Mesenchymal stem cell (in vitro differentiated cells and primary cell): Measurements from ENCODE around the gene NAP1L4.

Experiments used
- DNase-seq: peaks from one replicate; pipeline ENCODE4 v3.0.0-alpha.2; 2013
- H2AFZ ChIP-seq: one replicate; pipeline ENCODE4 v1.6.1; 2013; ENCODE audit warnings: low read depth, mild to moderate bottlenecking, control low read depth, inconsistent platforms, low read length, moderate library complexity
- H2AK5ac ChIP-seq: 2 replicates; pipeline ENCODE4 v1.6.1; 2013; ENCODE audit warnings: low read length, moderate library complexity, mild to moderate bottlenecking, inconsistent platforms; ENCODE audit not compliant: severe bottlenecking
- H2BK120ac ChIP-seq: one replicate; pipeline ENCODE4 v1.6.1; 2013; ENCODE audit warnings: low read depth, mild to moderate bottlenecking, inconsistent platforms, low read length, moderate library complexity
- H2BK12ac ChIP-seq, 2 experiments: one replicate each; pipeline ENCODE4 v1.6.1; 2013; ENCODE audit warnings: inconsistent platforms in 2 of 2, low read length in 2 of 2, mild to moderate bottlenecking in 2 of 2, moderate library complexity in 2 of 2, control low read depth in 1 of 2
- H2BK15ac ChIP-seq: one replicate; pipeline ENCODE4 v1.6.1; 2013; ENCODE audit warnings: mild to moderate bottlenecking, low read depth, inconsistent platforms; ENCODE audit not compliant: poor library complexity, severe bottlenecking
- H2BK5ac ChIP-seq: 2 replicates; pipeline ENCODE4 v1.6.1; 2013; ENCODE audit warnings: low read depth, mild to moderate bottlenecking, low read length, control low read depth, inconsistent platforms; ENCODE audit not compliant: poor library complexity, severe bottlenecking
- H3K14ac ChIP-seq, 2 experiments: one replicate each; pipeline ENCODE4 v1.6.1; 2013; ENCODE audit warnings: inconsistent platforms in 2 of 2, low read length in 2 of 2, control low read depth in 1 of 2, mild to moderate bottlenecking in 1 of 2, moderate library complexity in 1 of 2
- H3K18ac ChIP-seq, 2 experiments: one replicate each; pipeline ENCODE4 v1.6.1; 2013; ENCODE audit warnings: inconsistent platforms in 2 of 2, low read length in 2 of 2, control low read depth in 1 of 2, low read depth in 1 of 2, mild to moderate bottlenecking in 1 of 2
- H3K23ac ChIP-seq, 2 experiments: one replicate each; pipeline ENCODE4 v1.6.1; 2013; ENCODE audit warnings: inconsistent platforms in 2 of 2, low read length in 2 of 2, mild to moderate bottlenecking in 2 of 2, moderate library complexity in 2 of 2, control low read depth in 1 of 2
- H3K27ac ChIP-seq: 2 replicates; pipeline ENCODE4 v1.5.1; 2013; ENCODE audit warnings: mild to moderate bottlenecking, moderate library complexity, low read length, control low read depth, inconsistent platforms; ENCODE audit not compliant: poor library complexity, severe bottlenecking
- H3K27me3 ChIP-seq, 2 experiments: 2 replicates each; pipeline versions ENCODE4 v1.6.1 to v1.7.0; 2013; ENCODE audit warnings: low read length in 2 of 2, mild to moderate bottlenecking in 2 of 2, moderate library complexity in 2 of 2, control low read depth in 1 of 2, inconsistent platforms in 1 of 2; ENCODE audit not compliant: control insufficient read depth in 1 of 2, insufficient read depth in 1 of 2
- H3K36me3 ChIP-seq, 2 experiments: 2 replicates each; pipeline versions ENCODE4 v1.6.1 to v1.7.0; 2013; ENCODE audit warnings: low read length in 2 of 2, control low read depth in 1 of 2, inconsistent platforms in 1 of 2, low read depth in 1 of 2, mild to moderate bottlenecking in 1 of 2; ENCODE audit not compliant: insufficient read depth in 2 of 2, control insufficient read depth in 1 of 2
- H3K4ac ChIP-seq, 2 experiments: one replicate each; pipeline ENCODE4 v1.6.1; 2013; ENCODE audit warnings: inconsistent platforms in 2 of 2, low read length in 2 of 2, mild to moderate bottlenecking in 2 of 2, moderate library complexity in 2 of 2, control low read depth in 1 of 2, low read depth in 1 of 2
- H3K4me1 ChIP-seq: 2 replicates; pipeline ENCODE4 v1.6.1; 2013; ENCODE audit warnings: low read depth, low read length, control low read depth; ENCODE audit not compliant: control insufficient read depth, insufficient read depth
- H3K4me2 ChIP-seq: 2 replicates; pipeline ENCODE4 v1.6.1; 2013; ENCODE audit warnings: low read length, mild to moderate bottlenecking, inconsistent platforms; ENCODE audit not compliant: poor library complexity, severe bottlenecking
- H3K4me3 ChIP-seq, 2 experiments: 2 replicates each; pipeline versions ENCODE4 v1.5.1 to v1.7.0; 2013; ENCODE audit warnings: low read length in 2 of 2, mild to moderate bottlenecking in 2 of 2, control low read depth in 1 of 2, low read depth in 1 of 2; ENCODE audit not compliant: insufficient read depth in 1 of 2
- H3K79me1 ChIP-seq: replicated peaks from 2 replicates; pipeline ENCODE4 v1.6.1; 2013; ENCODE audit warnings: mild to moderate bottlenecking, control low read depth, low read length, inconsistent platforms; ENCODE audit not compliant: poor library complexity, severe bottlenecking
- H3K9ac ChIP-seq: 2 replicates; pipeline ENCODE4 v1.7.0; 2013; ENCODE audit warnings: mild to moderate bottlenecking, low read length, moderate library complexity
- H3K9me3 ChIP-seq: 2 replicates; pipeline ENCODE4 v1.7.0; 2013; ENCODE audit warnings: mild to moderate bottlenecking, low read length; ENCODE audit not compliant: control insufficient read depth
- H4K8ac ChIP-seq: one replicate; pipeline ENCODE4 v1.6.1; 2013; ENCODE audit warnings: inconsistent platforms, mild to moderate bottlenecking, low read length, moderate library complexity
- H4K91ac ChIP-seq: one replicate; pipeline ENCODE4 v1.6.1; 2013; ENCODE audit warnings: mild to moderate bottlenecking, low read length, inconsistent platforms
- WGBS: methylation state at CpG from one replicate; pipeline ENCODE4 v1.1.7; 2013; ENCODE audit warnings: mixed read lengths; 5-methylcytosine and 5-hydroxymethylcytosine counted together

Gene NAP1L4

GRCh38 chr11:2987881-2988861 is 4.0 kb downstream of the NAP1L4 start:
- peak overlapping the region; percentile 96 for H3K9ac ChIP-seq

GRCh38 chr11:2983908-2984307 is 8.2 kb downstream of the NAP1L4 start:
- Histone ChIP-seq H2BK120ac (no peak overlapping the region), H3K4ac (no peak overlapping the region), H2AFZ (no peak overlapping the region), H4K91ac (no peak overlapping the region), H3K14ac (no peak overlapping the region), H2BK12ac (no peak overlapping the region), H4K8ac (no peak overlapping the region), H3K9ac (no peak overlapping the region), H3K9me3 (no peaks in the 10 kb centered on the region), H3K4me1 (peaks cover 1% of the 10 kb centered on the region), H3K27ac (no peak overlapping the region), H3K79me1 (no peaks in the 10 kb centered on the region), H2AK5ac (no peak overlapping the region), H3K36me3 (peaks cover 8 to 13% of the 10 kb centered on the region in 2 experiments), H3K4me3 (no peak overlapping the region), H3K23ac (no peak overlapping the region), H2BK5ac (no peak overlapping the region), H3K4me2 (no peak overlapping the region), H3K27me3 (no peaks in the 10 kb centered on the region), H2BK15ac (no peak overlapping the region), H3K18ac (no peak overlapping the region)
- DNase-seq, result no peak
- WGBS, result 100% methylated on average over 4 of the region's 4 CpGs

More at GRCh38 chr11:2987881-2988861, 4.0 kb downstream of the NAP1L4 start:
- H2BK15ac ChIP-seq, result no peak overlapping the region
- H3K4me1 ChIP-seq, result peaks cover 3% of the 10 kb centered on the region
- no peak overlapping the region for H2BK5ac ChIP-seq
- H3K36me3 ChIP-seq, result peaks cover 6 to 8% of the 10 kb centered on the region in 2 experiments
- no peak overlapping the region for H4K8ac ChIP-seq
- H3K79me1 ChIP-seq, result peaks cover 2% of the 10 kb centered on the region
- H3K4ac ChIP-seq, result no peak overlapping the region
- peak overlapping the region in 1 of 2 experiments; percentile 60 for H3K23ac ChIP-seq
- no peaks in the 10 kb centered on the region for H3K27me3 ChIP-seq
- no peaks in the 10 kb centered on the region for H3K9me3 ChIP-seq
- 92% methylated on average over 11 of the region's 11 CpGs for WGBS
- no peak overlapping the region for H2BK12ac ChIP-seq
- no peak overlapping the region for H2BK120ac ChIP-seq
- no peak for DNase-seq
- no peak overlapping the region for H2AK5ac ChIP-seq
- no peak overlapping the region for H4K91ac ChIP-seq
- H3K14ac ChIP-seq, result no peak overlapping the region
- peak overlapping the region in 1 of 2 experiments; percentile 95 for H3K4me3 ChIP-seq
- no peak overlapping the region for H3K18ac ChIP-seq
- peak overlapping the region; percentile 79 for H3K4me2 ChIP-seq
- H3K27ac ChIP-seq, result peak overlapping the region; percentile 69
- no peak overlapping the region for H2AFZ ChIP-seq

GRCh38 chr11:2982214-2982613 is 9.9 kb downstream of the NAP1L4 start:
- Histone ChIP-seq H3K27me3 (no peaks in the 10 kb centered on the region), H3K4me2 (no peak overlapping the region), H4K8ac (no peak overlapping the region), H3K4me1 (peaks cover 1% of the 10 kb centered on the region), H2BK120ac (no peak overlapping the region), H2BK15ac (no peak overlapping the region), H2BK5ac (no peak overlapping the region), H3K79me1 (no peaks in the 10 kb centered on the region), H2AFZ (no peak overlapping the region), H3K9me3 (no peaks in the 10 kb centered on the region), H2BK12ac (no peak overlapping the region), H3K4ac (no peak overlapping the region), H3K23ac (no peak overlapping the region), H3K4me3 (no peak overlapping the region), H3K14ac (no peak overlapping the region), H4K91ac (no peak overlapping the region), H3K27ac (no peak overlapping the region), H3K36me3 (peaks cover 10 to 30% of the 10 kb centered on the region in 2 experiments), H3K18ac (no peak overlapping the region), H3K9ac (no peak overlapping the region), H2AK5ac (no peak overlapping the region)
- DNase-seq, result no peak
- WGBS, result 90% methylated on average over 2 of the region's 2 CpGs

GRCh38 chr11:2981130-2981529 is 11.0 kb downstream of the NAP1L4 start:
- WGBS, result 87% methylated on average over 8 of the region's 8 CpGs
- Histone ChIP-seq H2AFZ (no peak overlapping the region), H3K9me3 (no peaks in the 10 kb centered on the region), H4K91ac (no peak overlapping the region), H3K36me3 (peaks cover 15 to 36% of the 10 kb centered on the region in 2 experiments), H2BK12ac (no peak overlapping the region), H2BK120ac (no peak overlapping the region), H3K23ac (no peak overlapping the region), H3K14ac (no peak overlapping the region), H3K79me1 (peaks cover 3% of the 10 kb centered on the region), H3K4me1 (peaks cover 1% of the 10 kb centered on the region), H3K27me3 (no peaks in the 10 kb centered on the region), H3K27ac (no peak overlapping the region), H2AK5ac (no peak overlapping the region), H3K18ac (no peak overlapping the region), H3K4me3 (no peak overlapping the region), H2BK5ac (no peak overlapping the region), H2BK15ac (no peak overlapping the region), H3K4me2 (no peak overlapping the region), H4K8ac (no peak overlapping the region), H3K9ac (no peak overlapping the region), H3K4ac (no peak overlapping the region)
- no peak for DNase-seq
